NOMO-1 (cell line): Measurements from ENCODE around the gene ETFA.
"Not testable (repeated sequence)": the region's sequence is repeated elsewhere in the genome, so short reads cannot be mapped to it uniquely, and the experiment has no call there.

ENCODE experiments used
- DNase-seq, 2 experiments: peaks; one replicate each; lab custom pipeline; 2025; ENCODE audit not compliant: unreplicated experiment in 2 of 2; lab: John Stamatoyannopoulos, UW

Gene ETFA

DNA sequence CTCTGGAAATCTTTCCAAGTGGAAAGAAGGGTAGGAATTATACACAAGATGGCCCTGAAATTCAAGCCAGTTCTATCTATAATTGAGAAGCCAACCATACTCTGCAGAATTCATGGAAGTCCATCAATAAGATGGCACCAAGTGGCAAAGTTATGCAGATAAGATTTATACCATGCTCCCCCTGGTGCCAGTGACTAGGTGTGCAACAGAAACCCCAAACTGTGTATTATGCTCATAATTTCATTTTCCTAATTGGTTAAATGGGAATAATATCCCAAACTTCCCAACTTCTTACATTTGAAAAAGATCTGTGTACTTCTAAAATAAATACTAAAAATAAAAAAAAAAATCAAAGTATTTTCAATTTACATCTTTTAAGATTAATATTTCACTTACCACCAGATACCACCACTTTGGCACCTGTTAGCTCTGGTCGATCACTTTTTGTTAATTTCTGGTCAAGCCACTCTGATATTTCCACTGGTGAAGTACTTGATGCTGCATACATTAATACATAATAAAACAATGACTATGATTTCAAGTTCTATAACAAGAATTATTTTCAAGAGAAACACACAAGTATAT is 25.9 kb downstream of the ETFA start:
- no peak for DNase-seq

DNA sequence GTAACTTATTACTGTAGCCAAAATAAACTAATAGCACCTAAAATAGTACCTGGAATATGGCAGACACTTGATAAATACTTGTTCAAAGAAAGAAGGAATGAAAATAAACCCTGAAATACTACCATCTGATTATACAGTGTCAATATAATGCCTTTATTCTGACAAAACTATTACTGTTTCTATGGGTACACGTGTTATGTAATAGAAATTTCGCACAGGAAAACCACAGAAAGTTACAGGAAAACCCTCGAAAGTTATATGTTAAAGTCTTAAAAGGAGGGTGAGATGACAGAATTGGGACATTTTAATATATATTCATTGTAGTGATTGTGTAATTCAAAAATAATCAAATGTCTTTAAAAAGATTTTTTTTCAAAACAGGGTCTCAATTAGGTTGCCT is 28.8 kb downstream of the ETFA start:
- no peak for DNase-seq

DNA sequence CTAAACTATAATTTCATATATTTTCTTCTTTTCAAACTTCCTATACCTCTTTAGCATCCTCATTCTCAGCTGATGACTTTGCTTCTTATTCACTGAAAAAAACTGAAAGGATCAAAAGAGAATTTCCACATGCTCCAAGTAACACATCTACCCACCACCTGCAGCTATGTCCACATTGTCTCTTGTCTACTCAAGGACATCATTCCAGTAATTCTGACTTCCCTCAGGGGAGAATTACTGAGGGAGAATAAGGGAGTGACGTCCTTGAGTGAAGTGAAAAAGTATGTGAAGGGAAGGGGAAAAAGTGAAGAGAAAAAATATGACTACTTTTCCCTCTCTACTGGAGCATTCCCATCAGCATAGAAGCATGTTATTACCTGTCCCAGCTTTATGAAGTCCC is 32.6 kb downstream of the ETFA start:
- no peak for DNase-seq

DNA sequence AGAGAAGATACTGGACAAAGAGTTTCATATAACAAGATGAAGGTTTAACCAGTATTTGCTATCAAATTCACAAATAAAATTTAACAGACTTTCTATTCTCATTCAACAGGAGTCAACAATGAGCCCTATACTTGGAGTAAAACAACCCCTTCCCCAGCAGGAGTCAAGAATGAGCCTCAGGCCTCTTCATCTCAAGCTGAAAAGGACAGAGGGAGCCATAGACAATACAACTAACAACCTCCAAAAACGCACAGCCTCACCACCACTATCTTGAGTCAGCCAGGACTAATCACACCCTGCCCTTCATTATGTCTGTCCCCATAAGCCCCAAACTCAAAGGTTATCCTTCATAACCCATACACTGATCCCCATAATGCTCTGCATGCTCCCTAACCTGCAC is 36.4 kb downstream of the ETFA start:
- no peak for DNase-seq

DNA sequence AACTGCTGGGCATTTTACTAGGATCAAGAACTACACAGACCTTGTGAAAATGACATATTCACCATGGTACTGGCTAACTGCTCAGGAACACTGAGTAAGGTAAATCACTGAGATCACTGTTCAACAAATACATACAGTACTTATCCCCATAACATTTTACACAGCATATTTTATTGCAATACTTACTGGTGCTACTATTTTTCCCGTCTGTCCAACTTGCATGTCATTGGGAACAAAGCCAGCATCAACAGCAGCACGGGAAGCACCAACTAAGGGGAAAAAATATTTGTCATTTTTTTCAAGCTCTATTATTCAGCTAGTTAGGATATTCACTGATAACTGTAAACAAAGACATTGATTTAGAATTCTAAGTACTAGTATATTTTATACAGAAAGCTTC is 37.0 kb downstream of the ETFA start:
- DNase-seq: no peak

DNA sequence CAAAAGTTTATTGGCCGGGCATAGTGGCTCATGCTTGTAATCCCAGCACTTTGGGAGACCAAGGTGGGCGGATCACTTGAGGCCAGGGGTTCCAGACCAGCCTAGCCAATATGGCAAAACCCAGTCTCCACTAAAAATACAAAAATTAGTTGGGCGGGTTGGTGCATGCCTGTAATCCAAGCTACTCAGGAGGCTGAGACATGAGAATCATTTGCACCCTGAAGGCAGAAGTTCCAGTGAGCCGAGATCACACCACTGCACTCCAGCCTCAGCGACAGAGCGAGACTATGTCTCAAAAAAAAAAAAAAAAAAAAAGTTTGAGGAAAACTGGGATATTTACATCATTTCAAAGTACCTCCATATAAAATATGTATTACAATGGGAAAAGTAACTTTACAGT is 40.4 kb downstream of the ETFA start:
- DNase-seq: no peak

DNA sequence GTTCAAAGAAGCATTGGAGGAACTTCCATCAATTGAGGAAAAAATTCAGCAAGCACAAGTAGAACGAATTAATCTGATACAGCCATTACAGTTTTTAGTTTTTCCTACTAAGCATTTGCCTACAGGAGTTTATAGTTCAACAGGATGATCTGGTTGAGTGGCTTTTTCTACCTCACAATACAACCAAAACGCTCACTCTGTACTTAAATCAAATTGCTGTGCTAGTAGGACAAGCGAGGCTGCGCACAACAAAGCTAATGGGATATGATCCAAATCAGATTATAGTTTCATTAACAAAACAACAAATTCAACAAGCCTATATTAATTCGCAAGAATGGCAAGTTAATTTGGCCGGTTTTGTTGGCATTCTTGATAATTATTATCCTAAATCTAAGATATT is 44.2 kb downstream of the ETFA start:
- no peak for DNase-seq

DNA sequence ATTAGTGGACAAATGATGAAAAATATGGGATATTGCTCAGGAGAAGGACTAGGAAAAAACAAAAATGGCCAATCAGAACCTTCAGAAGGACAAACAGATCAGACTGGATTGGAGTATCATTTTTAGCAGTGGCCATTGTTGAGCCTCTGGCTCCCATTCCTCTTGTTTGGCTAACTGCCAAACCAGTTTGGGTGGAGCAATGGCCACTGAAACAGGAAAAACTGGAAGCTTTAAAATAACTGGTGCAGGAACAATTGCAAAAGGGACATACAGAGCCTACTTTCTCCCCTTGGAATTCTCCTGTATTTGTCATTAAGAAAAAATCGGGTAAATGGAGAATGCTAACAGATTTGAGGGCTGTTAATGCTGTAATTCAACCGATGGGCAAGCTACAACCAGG is 45.5 kb downstream of the ETFA start:
- not testable (repeated sequence) for DNase-seq

DNA sequence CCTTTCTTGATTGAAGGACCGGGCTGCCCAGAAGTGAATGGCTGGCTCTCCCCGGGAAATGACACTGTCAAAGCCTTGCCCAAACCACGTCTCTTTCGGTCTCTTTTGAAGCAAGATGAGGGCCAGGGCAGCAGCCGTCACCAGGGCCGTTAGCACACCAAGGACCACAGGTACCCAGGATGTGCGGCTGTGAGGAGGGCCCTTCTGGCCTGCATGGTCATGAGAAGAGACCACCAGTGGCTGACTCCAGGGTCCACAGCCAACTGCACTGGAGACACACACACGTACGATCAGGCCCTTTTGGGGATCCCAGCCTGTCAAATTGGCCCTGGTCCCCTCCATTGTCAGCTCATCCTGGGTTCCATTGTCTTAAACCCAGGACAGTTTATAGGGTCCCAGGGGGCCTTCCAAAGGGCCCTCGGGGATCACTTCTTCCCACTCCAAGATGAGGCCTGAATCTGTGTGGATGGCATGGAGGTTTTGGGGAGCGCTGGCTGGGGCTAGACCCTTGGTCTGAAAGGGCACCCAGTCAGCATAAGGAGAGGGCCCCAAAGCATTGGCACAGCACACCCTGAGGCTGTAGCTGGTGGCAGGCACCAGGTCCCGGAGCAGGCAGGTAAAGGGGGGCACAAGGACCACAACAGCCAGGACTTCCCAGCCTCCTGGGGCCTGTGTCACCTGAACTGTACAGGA is 50.9 kb downstream of the ETFA start:
- no peak for DNase-seq

DNA sequence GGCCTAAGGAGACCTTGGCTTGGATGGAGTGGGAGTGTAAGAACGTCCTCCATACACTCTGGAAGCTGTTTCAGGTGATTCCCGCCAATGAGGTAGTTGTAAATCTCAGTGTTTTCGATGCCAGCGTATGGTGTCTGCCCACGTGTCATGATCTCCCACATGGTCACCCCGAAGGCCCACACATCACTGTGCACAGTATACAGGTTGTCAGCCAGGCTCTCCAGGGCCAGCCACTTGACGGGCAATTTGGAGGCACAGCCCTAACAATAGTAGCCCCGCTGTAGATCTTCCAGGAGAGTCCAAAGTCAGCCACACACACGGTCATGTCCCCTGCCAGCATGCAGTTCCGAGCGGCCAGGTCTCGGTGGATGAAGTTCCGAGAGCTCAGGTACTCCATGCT is 51.9 kb downstream of the ETFA start:
- DNase-seq: no peak

DNA sequence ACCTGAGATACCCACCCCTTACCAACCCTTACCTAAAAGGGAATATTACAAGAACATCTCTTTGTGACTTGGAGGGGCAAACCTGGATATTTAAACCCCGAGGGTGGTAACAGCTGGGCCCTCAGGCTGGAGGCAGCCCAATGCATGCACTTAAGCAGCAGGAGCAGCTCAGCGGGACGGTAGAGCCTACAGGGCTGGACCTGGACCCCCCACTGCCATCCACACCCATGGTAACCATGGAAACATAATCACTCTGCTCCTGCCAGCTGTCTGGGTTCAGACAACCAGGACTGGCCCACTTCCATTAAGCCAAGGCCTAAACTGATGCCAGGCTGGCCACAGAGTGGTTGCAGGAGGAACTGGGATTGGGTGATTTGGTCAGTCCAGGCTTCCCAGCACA is 52.8 kb downstream of the ETFA start:
- no peak for DNase-seq

DNA sequence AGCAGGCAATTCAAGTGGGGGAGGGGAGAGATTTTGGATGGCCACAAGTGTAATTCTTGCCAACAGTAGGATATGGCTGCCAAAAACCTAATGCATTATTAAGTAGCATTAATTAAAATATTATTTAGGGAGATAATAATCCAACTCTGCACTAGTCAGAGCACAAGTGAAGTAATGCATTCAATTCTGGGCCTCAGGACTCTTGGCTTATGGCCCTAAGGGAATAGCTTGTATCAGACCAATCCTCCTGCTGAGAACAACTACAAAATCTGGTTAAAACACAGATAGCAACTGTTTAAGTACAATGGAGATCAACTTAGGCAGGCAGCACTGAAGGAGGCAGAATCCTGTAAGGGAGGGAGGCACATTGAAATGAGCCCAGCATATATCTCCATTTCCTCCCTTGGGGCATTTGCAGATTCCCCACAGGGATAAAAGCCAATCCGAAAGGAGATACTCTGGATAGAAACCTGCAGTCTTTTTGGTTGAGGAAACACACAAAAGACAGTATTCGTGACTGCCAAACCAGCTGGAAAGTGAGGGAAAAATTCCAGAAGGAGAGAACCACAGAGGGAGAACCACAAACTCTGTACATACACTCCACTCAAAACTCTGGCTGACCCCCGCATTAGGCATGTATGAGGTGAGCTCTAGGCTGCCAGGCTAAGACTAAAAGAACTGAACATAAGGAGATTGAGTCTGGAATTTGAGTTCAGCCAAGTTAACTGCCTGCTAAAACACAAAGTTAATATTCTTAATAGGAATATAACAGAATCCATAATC is 57.4 kb downstream of the ETFA start:
- no peak for DNase-seq

DNA sequence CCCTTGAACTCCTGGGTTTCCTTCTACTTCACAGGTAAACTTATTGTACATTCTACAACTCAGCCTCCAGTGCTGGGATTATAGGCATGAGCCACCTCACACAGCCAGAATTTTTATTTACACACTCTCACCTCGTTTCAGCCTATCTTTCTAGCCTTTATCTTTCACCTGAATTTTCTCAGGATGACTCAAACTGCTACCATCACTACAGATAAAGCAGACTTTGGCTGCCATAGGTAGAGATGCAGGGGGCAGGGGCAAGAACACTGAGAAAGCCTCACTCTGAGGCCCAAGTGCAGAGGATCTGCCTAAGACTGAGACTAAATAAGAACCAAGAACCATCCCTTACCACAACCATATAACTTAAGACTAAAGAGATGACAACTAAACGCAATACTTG is 59.0 kb downstream of the ETFA start:
- DNase-seq: no peak

DNA sequence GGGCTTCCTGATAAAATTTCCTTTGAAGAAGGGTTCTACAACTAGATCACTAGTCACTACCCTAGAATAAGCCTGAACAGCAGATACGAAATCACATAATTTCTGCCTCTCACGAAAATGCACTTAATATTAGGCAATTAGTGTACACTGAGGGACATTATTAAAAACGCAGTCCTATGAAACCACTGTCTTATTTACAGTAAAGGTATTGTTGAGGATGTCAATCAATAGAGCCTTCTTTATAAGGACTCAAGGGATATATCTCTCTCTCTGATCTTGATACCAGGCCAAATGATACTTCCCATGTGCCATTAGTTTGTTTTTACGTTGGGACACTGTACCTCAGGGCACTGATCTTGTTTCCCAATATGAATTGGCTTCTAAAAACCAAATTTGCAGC is 59.6 kb downstream of the ETFA start:
- DNase-seq: no peak

DNA sequence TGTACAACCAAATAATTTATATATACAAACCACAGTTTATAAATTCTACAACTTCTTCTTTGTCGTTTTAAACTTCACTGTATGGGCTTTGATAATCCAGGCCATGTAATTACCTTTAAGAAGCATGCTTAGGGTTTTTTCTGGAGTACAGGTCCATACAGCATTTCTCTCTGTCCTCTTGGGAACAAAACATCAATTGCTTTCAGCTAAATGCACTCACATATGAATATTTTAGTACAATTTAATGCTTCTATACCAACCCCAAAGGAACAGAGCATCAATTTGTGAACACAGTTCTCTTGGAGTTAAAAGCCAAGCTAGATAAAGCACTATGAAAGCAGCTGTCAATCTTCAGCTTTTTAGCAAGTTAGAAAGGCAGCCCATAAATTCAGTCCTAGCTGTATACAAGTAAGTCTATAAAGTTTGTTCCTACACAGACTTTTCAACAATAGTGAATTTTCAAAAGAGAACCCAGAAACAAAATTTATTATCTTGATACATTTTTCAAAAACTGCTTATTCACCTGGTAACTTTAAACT is 66.1 kb downstream of the ETFA start:
- DNase-seq: no peak

DNA sequence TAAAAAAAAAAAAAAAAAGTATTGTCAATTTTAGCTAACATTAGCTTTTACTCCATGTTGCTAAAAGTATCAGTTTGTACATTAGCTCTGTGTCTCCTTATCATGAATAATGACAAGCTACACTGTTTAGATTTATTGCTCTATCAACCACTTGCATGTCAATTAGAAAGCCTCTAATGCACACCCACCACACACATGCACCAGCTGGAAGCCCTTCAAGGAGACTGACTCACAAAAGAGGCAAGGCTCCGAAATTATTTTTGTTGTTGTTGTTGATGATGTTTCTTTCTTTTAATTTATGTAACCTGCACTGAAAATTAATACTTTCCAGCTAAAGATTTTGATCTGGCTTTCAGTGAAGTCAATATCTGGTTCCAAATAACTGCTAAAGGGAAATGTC is 71.5 kb downstream of the ETFA start:
- DNase-seq: no peak

DNA sequence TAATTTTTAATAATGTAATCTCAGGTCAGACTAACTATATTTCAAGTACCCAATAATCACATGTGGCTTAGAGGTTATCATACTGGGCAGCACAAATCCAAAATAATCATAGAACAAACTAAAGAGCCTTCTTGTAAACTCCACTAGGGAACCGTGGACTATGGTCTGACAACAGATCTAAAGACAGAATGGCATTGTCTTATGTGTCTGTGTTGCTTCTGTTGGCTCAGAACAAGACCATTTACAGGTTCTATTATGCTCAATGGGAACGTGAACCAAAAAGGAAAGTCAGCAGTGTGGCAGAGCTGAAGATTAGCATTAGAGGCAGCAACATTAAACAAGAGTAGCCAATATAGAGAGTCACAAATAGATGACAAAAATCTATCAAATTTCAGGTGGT is 74.9 kb downstream of the ETFA start:
- DNase-seq: no peak

DNA sequence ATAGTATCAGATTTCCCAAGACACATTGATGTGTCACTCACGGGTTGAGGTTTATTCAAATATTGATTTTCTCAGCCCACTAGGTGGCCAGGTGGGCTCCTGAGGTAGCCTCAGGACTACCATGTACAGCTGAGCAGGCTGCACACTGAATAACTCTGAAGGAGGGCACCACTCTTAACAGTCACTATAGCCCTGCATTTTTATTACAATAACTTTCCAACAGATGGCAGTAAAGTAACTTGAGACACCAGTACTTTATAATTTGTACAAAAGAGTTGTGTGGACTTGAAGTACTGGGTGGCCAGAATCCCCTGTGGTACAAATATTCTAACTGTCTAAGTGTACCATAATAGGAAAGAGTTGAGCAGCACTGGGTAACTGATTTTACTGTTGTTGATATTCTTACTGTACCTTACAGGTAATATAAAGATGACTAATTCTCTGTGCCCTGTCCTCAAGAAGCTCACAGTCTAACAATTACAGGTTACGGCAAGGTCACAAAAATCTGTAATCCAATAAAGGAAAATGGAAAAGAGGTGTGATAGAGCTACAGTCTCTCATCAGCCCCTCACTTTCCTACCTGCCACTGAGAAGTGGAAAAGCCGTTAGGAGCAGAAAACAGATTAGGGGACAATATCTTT is 76.0 kb downstream of the ETFA start:
- peak in 1 of 2 experiments; percentile 24 for DNase-seq

DNA sequence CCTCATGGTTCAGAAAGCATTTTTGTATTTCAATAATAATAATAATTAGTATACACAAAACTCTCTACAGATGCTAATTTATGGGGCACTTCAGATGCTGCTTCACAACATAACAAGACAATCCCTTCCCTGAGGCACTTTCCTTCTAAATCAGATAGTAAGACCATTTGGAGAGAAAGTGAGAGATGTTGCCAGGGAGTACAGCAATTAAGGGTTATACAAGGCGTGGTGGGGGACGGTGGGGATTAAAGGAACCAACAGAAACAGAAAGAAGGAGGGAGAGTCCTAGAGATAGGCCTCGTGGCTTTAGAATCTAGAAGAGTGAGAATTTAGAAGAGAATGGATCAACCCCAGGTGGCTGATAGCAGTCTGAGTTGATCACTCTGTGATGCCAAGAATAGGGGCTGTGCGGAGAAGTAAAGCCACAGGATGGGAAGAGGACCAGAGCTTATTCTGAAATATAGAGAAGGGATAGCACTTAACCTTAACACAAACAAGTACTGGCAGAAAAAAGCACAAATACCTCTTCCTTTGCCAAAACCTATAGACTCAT is 76.9 kb downstream of the ETFA start:
- DNase-seq: no peak

DNA sequence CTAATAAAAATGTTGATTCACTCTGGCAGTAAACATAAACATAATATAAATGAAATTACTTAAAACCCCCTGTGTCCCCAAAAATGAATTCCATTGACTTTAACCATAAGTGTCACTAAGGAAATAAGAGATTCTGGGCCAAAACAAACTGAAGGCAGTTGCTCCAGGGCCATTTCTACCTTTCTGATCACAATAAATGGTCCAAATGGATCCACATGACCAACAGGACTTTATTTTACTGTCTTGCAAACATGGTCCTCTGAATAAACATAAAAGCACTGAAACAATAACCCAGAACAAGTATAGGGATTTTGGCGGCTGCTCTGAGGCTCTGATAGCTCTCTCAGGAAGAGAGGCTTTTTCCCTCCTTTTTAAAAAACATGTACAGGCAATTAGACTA is 77.3 kb downstream of the ETFA start:
- no peak for DNase-seq

DNA sequence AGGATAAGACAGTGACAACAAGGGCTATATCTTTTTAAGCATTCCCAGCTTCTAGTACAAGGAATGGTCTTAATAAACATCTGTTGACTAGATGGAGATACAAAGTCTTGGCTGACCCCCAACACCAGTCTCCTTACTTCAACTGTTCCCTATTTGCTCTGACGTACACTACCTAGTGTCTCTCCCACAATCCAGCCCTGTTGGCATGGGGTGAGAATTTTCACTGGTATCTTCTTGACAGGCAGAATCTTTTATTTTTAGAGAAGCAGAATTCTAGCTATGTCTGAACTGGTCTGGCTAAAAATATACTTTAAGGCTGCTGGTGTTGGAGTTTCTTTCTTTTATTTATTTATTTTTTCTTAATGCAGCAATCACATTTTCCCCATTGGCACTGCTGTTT is 82.0 kb downstream of the ETFA start:
- DNase-seq: no peak
